Muscle layer of colon (tissue), 2 donors: ENCODE data around the gene RESP18.

Source experiments
- H3K27ac ChIP-seq: one replicate; pipeline ENCODE4 v1.7.0; 2013; ENCODE audit warnings: low read depth, mild to moderate bottlenecking, low read length, moderate library complexity
- H3K27me3 ChIP-seq, 2 donors: one replicate each; pipeline ENCODE4 v1.7.0; 2013; ENCODE audit warnings: low read length in 2 of 2, mild to moderate bottlenecking in 2 of 2; ENCODE audit not compliant: insufficient read depth in 2 of 2, control insufficient read depth in 1 of 2
- H3K36me3 ChIP-seq: one replicate; pipeline ENCODE4 v1.7.0; 2013; ENCODE audit warnings: mild to moderate bottlenecking, low read length; ENCODE audit not compliant: insufficient read depth
- H3K4me1 ChIP-seq: one replicate; pipeline ENCODE4 v1.7.0; 2013; ENCODE audit warnings: mild to moderate bottlenecking, low read length; ENCODE audit not compliant: insufficient read depth
- H3K4me3 ChIP-seq, 2 donors: one replicate each; pipeline ENCODE4 v1.7.0; 2013; ENCODE audit warnings: low read length in 2 of 2, low read depth in 1 of 2, mild to moderate bottlenecking in 1 of 2, moderate library complexity in 1 of 2
- H3K9ac ChIP-seq: one replicate; pipeline ENCODE4 v1.7.0; 2013; ENCODE audit warnings: low read length
- H3K9me3 ChIP-seq: one replicate; pipeline ENCODE4 v1.7.0; 2013; ENCODE audit warnings: mild to moderate bottlenecking, low read length
- donor health status: abdominal sarcoma.
- donor health status: Adenocarcinoma of cecum.

RESP18 gene

DNA sequence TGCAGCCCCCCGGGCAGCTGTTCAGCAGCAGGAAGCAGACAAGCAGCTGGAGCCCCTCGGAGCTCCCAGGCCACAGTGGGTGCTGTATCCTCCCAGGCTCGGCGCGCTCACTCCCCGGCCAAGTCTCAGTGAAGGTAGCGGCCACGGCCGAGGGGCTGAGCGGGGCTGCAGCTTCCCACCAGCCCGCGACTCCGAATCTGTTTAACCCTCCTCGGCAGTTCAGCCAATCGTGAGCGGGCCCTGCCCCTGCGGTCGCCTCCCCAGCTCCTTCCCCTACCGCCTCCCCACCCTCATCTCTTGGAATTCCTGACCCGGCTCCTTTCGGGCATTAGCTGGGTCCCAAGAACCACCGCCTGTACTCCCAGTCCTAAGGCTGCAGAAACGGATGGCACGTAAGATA, at the start of gene RESP18:
Gene RESP18, minus strand, starts transcription at position 203 of the 400 bp plus-strand sequence.
- Histone ChIP-seq H3K27me3 (peaks cover 9 to 23% of the 10 kb centered on the region in 2 donors), H3K36me3 (no peaks in the 10 kb centered on the region), H3K4me3 (no peak within 1 kb of the TSS), H3K27ac (no peak within 1 kb of the TSS), H3K4me1 (no peaks in the 10 kb centered on the region), H3K9ac (no peak within 1 kb of the TSS), H3K9me3 (no peaks in the 10 kb centered on the region)

DNA sequence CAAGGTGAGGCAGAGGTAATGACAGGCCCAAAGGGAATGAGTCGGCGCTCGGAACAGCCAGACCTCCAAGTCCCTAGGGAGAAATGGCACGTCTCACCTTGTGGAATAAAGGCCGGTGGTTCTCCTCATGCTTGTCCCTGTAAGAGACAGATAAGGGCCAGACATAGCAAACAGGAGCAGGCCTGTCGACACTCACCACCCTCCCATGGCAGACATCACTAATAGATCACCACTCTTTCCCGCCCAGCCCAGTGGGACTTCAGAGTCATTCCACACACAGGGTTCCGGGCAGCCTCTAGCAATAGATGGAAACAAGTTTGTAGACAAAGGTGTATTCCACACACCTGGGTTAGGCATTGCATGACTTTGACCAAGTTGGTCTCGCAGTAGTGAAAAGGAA, 48.9 kb upstream of the RESP18 start:
- peaks cover 67% of the 10 kb centered on the region for H3K36me3 ChIP-seq
- peaks cover 11% of the 10 kb centered on the region for H3K4me1 ChIP-seq
- H3K9me3 ChIP-seq: no peaks in the 10 kb centered on the region
- no peak overlapping the region for H3K9ac ChIP-seq
- H3K4me3 ChIP-seq: no peak overlapping the region
- H3K27ac ChIP-seq: no peak overlapping the region
- no peaks in the 10 kb centered on the region for H3K27me3 ChIP-seq

DNA sequence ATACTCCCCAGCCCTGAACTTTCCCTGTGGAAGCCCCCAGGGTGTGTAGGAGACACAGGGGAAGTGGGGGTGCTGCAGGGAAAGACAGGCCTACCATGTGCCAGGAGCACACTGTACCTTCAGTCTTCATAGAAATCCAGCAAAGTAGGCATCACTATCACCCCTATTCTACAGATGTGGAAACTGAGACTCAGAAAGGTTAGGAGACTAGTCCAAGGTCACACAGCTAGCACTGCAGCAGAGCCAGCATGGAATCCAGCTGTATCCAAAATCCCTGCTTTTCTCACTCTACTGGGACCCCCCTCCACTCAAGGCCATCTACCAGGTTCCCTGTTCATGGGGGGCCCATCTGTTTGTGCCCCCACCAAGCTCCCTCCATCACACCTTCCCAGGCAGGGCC, 48.4 kb upstream of the RESP18 start:
- H3K4me1 ChIP-seq: peaks cover 6% of the 10 kb centered on the region
- H3K4me3 ChIP-seq: no peak overlapping the region
- H3K36me3 ChIP-seq: peaks cover 62% of the 10 kb centered on the region
- no peaks in the 10 kb centered on the region for H3K9me3 ChIP-seq
- H3K27ac ChIP-seq: no peak overlapping the region
- no peaks in the 10 kb centered on the region for H3K27me3 ChIP-seq
- H3K9ac ChIP-seq: no peak overlapping the region

DNA sequence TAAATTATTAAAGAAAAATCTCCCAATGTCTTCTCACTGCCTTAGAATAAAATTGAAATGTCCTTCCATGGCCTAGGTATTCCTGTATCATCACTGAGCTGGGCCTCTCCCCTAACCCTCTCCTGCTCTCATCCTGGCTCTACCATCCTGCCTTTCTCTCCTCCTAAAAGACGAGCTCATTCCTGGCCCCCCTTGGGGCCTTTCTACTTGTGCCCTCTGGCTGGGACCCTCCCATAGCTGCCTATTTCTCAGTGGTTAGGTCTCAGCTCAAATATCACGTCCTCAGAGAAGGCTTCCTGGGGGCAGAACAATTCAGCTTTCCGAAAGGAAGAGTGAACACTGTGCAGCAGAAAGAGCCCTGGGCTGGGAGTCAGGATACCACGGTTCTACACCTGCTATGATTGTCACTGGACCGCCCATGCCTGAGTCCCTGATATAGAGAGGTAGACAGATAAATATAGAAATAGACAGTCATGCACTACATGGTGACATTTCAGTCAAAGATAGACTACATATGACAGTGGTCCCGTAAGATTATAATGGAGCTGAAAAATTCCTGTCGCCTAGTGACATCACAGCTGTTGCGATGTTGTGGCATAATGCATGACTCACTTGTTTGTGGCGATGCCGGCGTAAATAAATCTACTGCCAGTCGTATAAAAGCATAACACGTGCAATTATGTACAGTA, 45.8 kb upstream of the RESP18 start:
- Histone ChIP-seq H3K36me3 (peaks cover 53% of the 10 kb centered on the region), H3K9me3 (no peaks in the 10 kb centered on the region), H3K27me3 (no peaks in the 10 kb centered on the region), H3K27ac (no peak overlapping the region), H3K4me1 (no peaks in the 10 kb centered on the region), H3K4me3 (no peak overlapping the region), H3K9ac (no peak overlapping the region)

DNA sequence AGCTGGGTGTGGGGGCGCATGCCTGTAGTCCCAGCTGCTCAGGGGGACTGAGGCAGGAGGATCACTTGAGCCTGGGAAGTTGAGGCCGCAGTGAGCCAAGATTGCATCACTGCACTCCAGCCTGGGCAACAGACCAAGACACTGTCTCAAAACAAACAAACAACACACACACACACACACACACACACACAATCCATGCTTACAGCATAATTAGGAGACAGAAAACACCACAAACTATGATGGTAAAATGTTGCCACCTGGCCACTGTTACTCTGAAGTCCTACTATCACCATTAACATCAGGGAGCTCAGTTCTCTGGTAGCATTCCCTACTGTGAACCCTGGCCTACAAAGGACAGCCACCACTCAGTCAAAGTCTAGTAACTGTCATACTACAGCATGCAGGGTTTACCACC, 36.9 kb upstream of the RESP18 start:
- no peak overlapping the region for H3K4me3 ChIP-seq
- no peak overlapping the region for H3K27ac ChIP-seq
- no peaks in the 10 kb centered on the region for H3K27me3 ChIP-seq
- H3K9me3 ChIP-seq: no peaks in the 10 kb centered on the region
- peaks cover 11% of the 10 kb centered on the region for H3K36me3 ChIP-seq
- H3K4me1 ChIP-seq: peaks cover 7% of the 10 kb centered on the region
- no peak overlapping the region for H3K9ac ChIP-seq

DNA sequence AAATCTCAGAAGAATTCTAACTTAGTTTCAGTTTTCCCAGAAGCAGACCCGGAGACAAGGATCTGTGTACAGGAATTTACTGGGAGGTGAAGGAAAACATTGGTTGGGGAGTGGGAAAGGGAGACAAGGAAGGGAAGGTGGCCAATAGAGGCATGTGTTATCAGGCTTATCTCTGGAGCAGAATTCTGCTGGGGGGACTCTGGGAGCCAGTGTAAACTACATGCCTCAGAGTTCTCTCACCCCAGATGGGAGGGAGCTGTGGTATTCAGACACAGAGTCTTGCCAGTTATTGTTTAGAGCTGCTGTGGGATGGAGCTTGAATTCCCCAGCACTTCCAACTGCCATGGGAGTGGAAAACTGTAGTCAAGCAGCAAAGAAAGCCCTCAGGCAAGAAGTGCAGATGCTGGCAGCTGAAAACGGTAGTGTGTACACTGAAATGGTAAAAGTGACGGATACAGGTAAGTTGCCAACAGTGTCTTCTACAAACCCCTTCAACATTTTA, 36.2 kb upstream of the RESP18 start:
- peak overlapping the region; percentile 68 for H3K27ac ChIP-seq

DNA sequence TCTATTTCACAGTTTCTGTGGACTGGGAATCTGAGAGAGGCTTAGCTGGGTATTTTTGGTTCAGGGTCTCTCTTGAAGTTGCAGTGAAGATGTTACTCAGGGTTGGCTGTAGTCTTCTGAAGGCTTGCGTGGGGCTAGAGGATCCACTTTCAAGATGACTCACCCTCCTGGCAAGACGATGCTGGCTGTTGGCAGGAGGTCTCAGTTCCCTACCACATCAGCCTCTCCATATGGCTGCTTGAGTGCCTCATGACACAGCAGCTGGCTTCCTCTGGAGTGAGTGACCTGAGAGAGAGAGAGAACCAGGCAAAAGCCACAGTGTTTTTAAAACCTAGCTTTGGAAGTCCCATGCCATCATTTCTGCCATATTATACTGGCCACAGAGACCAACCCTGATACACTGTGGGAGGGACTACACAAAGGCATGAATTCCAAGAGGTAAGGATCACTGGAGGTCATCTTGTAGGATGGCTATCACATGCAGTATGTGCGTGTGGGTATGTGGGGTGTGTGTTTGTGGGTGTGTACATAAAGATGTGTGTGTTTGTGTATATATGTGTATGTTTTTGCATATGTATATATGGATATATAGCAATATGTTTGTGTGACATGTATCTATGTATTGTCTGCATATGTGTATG, 30.1 kb upstream of the RESP18 start:
- no peak overlapping the region for H3K27ac ChIP-seq
- no peaks in the 10 kb centered on the region for H3K36me3 ChIP-seq
- peaks cover 0 to 15% of the 10 kb centered on the region in 2 donors for H3K27me3 ChIP-seq
- H3K9me3 ChIP-seq: no peaks in the 10 kb centered on the region
- peaks cover 10% of the 10 kb centered on the region for H3K4me1 ChIP-seq
- H3K4me3 ChIP-seq: no peak overlapping the region
- no peak overlapping the region for H3K9ac ChIP-seq

More for the DNA sequence above, 36.2 kb upstream of the RESP18 start:
- Histone ChIP-seq H3K9ac (peak overlapping the region; percentile 33), H3K4me1 (peaks cover 7% of the 10 kb centered on the region), H3K4me3 (no peak overlapping the region), H3K36me3 (peaks cover 4% of the 10 kb centered on the region), H3K27me3 (no peaks in the 10 kb centered on the region), H3K9me3 (no peaks in the 10 kb centered on the region)

DNA sequence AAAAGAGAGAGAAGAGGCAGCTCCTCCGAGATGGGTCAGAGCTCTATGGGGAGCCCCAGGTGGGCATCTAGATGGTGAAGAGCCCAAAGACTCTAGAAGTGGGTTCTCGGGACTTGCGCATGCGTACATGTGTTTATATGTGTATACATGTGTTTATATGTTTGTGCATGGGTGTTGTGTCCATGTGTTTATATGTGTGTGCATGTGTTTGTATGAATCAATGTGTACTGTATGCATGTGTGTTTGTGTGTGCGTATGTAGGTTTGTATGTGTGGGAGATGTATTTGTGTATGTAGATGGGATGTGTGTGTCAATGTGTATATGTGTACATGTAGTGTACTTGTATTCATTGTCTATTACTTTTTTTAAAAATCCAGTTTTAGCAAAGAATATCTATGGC, 29.5 kb upstream of the RESP18 start:
- peaks cover 0 to 18% of the 10 kb centered on the region in 2 donors for H3K27me3 ChIP-seq
- H3K36me3 ChIP-seq: no peaks in the 10 kb centered on the region
- no peak overlapping the region for H3K9ac ChIP-seq
- no peak overlapping the region for H3K4me3 ChIP-seq
- no peaks in the 10 kb centered on the region for H3K9me3 ChIP-seq
- no peak overlapping the region for H3K27ac ChIP-seq
- peaks cover 10% of the 10 kb centered on the region for H3K4me1 ChIP-seq

DNA sequence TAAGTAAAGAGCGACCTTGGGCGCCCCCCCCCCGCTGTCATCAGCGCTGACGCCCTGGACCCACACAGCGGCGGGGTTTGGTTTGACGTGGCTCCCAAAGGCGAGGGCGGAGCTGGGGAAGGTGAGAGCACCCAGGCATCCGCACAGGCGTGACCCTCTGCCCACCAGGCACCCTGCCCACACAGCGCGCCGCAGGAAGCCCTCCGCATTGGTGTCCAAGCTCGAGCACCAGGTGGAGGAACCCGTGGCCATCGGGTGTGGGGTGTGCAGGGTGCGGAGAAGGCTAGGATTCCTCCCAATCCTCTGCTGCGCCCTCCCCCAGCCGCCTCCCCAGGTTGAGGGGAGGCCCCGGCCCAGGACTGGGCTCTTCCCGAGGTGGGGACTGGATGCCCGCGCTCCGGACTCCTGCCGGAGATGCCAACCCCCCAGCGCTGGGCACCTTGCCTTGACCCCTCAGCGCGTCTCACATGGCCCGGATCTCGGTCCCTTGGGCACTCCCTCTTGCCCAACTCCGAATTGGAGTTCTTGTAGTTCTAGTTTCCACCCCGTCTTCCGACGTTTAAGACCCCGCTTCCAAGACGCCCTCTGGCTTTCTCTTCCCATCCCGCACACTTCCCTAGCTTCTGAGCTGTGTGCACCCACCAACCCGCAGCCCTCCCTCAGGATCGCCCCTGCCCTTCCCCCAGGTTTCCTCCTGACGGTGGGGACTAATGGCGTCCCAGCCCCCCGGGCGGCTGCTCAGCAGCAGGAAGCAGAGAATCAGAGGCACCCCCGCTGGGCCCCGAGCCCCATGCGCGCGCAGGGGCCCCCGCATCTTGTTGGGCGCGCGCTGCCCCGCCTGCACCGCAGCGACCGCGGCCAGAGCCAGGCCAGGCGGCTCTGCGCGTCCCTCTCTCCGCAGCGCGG, 25.9 kb upstream of the RESP18 start:
- Histone ChIP-seq H3K27ac (no peak overlapping the region), H3K36me3 (no peaks in the 10 kb centered on the region), H3K4me3 (no peak overlapping the region), H3K9ac (no peak overlapping the region), H3K9me3 (no peaks in the 10 kb centered on the region), H3K4me1 (peaks cover 10% of the 10 kb centered on the region), H3K27me3 (peaks cover 10 to 40% of the 10 kb centered on the region in 2 donors)

DNA sequence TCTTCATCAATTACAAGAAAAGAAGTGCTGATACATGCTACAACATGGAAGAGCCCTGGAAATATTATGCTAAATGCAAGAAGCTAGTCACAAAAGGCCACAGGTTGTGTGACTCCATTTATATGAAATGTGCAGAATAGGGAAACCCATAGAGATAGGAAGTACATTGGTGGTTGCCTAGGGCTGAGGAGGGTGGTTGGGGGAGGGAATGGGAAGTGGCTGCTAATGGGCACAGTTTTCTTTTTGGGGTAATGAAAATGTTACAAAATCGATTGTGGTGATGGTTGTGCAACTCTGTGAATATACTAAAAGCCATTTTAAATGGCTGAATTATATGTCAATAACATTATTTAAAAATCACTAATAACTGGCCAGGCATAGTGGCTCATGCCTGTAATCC, 24.3 kb upstream of the RESP18 start:
- Histone ChIP-seq H3K27ac (no peak overlapping the region), H3K9me3 (no peaks in the 10 kb centered on the region), H3K27me3 (peaks cover 10 to 40% of the 10 kb centered on the region in 2 donors)

DNA sequence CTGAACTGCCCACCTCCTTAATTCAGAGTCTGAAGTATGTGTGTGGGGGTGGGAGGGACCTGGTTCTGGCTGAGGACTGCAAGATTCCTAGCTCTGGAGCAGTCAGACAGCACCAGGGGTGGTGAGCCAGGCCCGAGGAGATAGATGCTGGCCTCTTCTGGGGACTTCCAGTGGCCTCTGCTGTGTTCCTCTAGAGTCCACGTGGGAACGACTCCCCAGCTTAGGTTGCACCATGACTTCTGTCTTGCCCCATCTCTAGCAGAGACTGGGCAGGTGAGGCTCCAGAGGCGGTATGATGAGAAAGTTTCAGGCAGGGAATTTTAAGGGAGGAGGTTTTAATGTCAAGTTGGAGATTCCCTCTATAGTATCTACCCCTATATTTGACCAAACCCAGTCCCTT, 22.0 kb upstream of the RESP18 start:
- no peak overlapping the region for H3K27ac ChIP-seq
- H3K27me3 ChIP-seq: peaks cover 10 to 50% of the 10 kb centered on the region in 2 donors
- peaks cover 4% of the 10 kb centered on the region for H3K4me1 ChIP-seq
- H3K36me3 ChIP-seq: no peaks in the 10 kb centered on the region
- H3K4me3 ChIP-seq: no peak overlapping the region
- H3K9ac ChIP-seq: no peak overlapping the region
- no peaks in the 10 kb centered on the region for H3K9me3 ChIP-seq

More for the DNA sequence above, 24.3 kb upstream of the RESP18 start:
- Histone ChIP-seq H3K4me1 (peaks cover 4% of the 10 kb centered on the region), H3K4me3 (no peak overlapping the region), H3K36me3 (no peaks in the 10 kb centered on the region), H3K9ac (no peak overlapping the region)
